T-helper 9 cell (primary cell): ENCODE data around the gene SPOUT1.
"Not testable (repeated sequence)": the region's sequence is repeated elsewhere in the genome, so short reads cannot be mapped to it uniquely, and the experiment has no call there.

Experiments
- DNase-seq: peaks from one replicate; pipeline ENCODE4 v3.0.0-alpha.2; 2020
- total RNA-seq, 2 donors: gene quantifications; one replicate each; lab custom pipeline; 2026; lab: John Stamatoyannopoulos, UW

SPOUT1 gene
- 0.24 to 0.63 reads per million in 2 donors for total RNA-seq

DNA sequence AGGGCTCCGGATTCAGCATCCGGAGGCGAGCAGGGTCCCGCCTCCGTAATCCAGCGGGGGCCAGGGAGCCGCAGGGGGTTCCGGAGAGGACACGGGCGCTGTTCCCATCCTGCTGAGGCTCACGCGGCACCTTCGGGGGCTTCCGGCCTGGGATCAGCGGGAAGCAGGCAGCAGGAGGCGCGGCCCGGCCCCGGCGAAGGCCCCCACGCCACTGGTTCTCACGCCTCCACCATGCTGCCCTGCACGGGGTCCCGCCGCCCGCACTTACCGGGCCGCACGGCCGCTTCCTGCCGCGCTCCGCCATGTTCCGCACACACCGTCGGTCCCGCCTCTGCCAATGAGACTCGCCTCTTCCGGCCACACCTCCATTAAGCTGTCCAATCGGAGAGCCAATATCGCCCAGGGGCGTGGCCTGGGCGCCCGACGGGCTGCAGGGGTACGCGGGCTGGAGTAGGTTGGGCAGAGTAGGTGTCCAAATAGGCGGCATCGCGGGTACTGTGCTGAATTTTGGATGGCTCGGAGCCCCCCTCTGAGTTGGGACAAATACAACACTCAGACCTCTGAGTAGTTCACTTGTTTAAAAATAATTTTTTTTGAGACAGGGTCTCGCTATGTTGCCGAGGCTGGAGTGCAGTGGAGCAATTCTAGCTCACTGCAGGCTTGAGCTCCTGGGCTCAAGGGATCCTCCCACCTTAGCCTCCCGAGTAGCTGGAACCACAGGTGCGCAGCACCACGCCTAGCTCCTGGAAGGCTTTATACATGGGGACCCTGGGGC lies at the start of gene SPOUT1:
Gene SPOUT1, minus strand, starts transcription at position 318 of the 775 bp plus-strand sequence. Its CDS starts 14 bp downstream, at position 304.
- DNase-seq = peak; percentile 90

DNA sequence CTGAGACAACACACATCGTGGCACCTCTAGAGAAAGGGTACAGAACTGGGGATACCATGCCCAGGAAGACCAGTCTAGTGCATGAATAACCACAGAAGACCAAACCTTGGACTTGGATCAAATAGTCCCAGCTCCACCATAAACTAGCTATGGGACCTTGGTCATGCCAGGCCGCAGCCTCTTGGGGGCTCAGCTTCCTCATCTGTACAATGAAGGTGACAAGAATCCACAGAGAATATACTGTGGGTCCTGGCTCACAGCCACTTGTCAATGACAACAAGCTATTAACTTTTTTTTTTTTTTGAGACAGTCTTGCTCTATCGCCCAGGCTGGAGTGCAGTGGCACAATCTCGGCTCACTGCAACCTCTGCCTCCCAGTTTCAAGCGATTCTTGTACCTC lies 48.3 kb upstream of the SPOUT1 start:
- DNase-seq = no peak

DNA sequence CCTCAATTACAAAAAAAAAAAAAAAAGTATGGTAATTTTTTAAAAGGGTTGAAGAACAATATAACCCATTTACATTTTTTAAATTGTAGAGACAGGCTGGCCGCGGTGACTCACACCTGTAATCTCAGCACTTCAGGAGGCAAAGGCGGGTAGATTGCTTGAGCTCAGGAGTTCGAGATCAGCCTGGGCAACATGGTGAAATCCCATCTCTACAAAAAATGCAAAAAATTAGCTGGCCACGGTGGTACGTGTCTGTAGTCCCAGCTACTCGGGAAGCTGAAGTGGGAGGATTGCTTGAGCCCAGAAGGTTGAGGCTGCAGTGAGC lies 41.3 kb upstream of the SPOUT1 start:
- not testable (repeated sequence) for DNase-seq

GRCh38 chr9:128870128-128870940 lies 40.7 kb upstream of the SPOUT1 start:
- DNase-seq = no peak

DNA sequence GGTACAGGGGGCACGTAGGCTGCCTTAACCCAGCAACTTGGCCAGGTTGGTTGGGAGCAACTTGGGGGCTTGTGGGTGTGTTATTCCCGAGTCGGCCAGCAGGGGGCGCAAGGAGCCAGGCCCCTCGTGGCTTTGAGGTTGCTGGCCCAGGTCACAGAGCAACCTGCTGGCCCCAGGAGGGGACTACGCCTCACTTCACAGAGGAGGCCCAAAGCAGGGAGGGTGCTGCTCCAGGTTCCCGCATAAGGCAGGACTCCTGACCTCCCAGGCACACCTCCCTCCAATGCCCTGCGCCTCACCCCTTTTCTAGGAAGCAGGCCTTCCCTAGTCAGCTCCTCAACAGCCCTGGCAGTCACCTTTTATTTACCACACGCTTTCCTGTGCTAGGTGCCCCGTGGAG lies 34.1 kb upstream of the SPOUT1 start:
- peak; percentile 86 for DNase-seq

- DNase-seq = no peak
Observed at GRCh38 chr9:128862401-128862851, 32.8 kb upstream of the SPOUT1 start.

DNA sequence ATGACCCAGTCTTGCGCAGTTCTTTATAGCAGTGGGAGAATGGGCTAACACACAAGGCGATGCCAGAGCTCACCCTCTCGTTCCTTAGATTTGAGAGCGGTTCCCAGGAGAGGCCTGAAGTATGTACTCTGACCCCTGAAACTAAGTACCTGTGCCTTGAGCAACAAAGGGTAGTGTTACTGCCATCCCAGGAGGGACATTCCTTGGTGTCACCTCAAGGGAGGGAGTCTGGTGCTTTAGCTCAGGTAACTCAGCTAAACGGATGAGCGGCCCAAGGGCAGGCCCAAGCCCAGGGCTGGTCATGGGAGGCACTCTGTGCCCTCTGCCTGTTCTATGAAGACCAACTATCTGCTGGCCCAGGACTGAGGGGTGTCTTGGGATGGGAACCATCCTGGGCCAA lies 31.9 kb upstream of the SPOUT1 start:
- no peak for DNase-seq

GRCh38 chr9:128860937-128861336 lies 31.3 kb upstream of the SPOUT1 start:
- DNase-seq = no peak

DNA sequence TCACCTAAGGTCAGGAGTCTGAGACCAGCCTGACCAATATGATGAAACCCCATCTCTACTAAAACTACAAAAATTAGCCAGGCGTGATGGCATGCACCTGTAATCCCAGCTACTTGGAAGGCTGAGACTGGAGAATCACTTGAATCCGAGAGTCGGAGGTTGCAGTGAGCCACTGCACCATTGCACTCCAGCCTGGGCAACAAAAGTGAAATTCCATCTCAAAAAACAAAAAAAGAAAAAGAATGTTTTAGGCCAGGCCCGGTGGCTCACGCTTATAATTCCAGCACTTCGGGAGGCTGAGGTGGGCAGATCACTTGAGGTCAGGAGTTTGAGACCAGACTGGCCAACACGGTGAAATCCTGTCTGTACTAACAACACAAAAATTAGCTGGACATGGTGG lies 28.9 kb upstream of the SPOUT1 start:
- DNase-seq = not testable (repeated sequence)

DNA sequence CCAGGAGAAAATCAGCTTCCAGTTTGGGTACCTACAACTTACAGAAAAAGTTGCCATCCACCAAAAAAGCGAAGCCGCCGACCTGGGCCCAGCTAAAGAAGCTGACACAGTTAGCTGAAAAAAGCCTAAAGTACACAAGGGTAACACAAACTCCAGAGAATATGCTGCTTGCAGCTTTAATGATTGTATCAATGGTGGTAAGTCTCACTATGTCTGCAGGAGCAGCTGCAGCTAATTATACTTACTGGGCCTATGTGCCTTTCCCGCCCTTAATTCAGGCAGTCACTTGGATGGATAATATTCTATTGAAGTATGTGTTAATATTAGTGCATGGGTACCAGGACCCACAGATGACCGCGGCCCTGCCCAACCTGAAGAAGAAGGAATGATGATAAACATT lies 24.9 kb upstream of the SPOUT1 start:
- not testable (repeated sequence) for DNase-seq

DNA sequence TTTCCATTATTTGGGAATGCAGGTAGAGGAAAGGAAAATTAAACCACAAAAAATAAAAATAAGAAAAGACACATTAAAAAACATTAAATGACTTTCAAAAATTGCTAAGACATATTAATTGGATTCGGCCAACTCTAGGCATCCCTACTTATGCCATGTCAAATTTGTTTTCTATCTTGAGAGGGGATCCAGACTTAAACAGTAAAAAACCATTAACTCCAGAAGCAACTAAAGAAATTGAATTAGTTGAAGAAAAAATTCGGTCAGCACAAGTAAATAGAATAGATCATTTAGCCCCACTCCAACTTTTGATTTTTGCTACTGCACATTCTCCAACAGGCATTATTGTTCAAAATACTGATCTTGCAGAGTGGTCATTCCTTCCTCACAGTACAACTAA lies 23.1 kb upstream of the SPOUT1 start:
- DNase-seq = not testable (repeated sequence)

- DNase-seq = not testable (repeated sequence)
Observed at GRCh38 chr9:128851779-128852600, 22.4 kb upstream of the SPOUT1 start.

DNA sequence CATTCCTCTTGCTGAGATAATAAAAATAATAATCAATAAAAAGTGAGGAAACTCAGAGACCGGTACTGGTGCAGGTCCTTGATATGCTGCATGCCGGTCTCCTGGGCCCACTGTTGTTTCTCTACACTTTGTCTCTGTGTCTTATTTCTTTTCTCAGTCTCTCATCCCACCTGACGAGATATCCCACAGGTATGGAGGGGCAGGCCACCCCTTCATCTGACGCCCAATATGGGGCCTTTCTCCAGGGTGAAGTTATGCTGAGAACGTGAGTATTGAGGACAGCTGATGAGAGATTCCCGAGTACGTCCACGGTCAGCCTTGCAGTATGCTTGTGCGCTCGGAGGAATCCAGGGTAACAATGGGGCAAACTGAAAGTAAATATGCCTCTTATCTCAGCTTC lies 21.4 kb upstream of the SPOUT1 start:
- not testable (repeated sequence) for DNase-seq

DNA sequence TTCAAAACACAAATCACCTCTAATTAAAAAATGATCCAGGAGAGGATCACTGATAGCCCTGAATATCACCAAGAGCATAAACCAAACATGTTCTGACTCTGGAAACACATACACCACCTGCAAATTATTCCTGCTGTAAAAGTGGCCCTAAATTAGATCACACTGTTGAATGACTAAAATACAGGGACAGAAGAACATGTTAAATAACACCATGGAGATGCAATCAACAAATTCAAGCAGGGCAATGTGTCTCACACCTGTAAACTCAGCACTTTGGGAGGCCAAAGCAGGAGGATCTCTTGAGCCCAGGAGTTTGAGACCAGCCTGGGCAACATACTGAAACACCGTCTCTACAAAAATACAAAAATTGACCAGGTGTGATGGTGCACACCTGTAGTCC lies 18.2 kb upstream of the SPOUT1 start:
- no peak for DNase-seq

GRCh38 chr9:128846680-128847030 lies 17.1 kb upstream of the SPOUT1 start:
- DNase-seq = no peak

DNA sequence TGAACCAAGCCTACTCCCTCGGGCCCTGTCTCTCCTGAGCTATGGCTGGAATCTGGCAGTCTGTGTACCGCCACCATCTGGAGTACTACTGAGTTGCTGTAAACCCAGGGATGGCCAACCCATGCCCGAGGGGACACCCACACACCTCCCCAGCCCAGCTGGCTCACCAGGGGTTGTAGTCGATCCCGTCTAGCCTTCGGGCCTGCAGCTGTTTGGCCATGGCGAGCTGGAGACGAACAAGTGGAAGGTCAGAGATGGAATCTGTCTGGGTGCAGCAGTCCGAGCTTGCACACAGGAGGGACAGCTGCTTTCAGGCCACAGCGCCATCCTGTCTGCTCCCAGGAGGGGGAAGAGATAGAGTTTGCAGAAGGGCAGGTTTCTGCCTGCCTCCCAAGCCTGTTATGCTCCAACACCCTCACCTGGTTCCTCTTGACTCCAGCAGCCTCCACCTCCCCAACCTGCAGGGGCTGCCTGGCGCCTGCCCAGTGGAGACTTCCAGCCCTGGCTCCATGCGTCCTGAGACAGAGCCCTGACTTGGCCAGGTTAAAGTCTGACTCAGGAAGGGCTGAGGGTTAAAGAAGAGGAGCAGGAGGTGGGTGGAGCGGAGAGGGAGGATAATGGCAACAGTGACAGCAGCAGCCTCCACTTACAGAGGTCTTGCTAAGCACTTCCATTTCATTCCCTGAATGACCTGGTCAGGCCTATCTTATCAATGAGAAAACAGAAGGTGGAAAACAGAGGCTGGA lies 15.8 kb upstream of the SPOUT1 start:
- DNase-seq = no peak

GRCh38 chr9:128843171-128843570 lies 13.6 kb upstream of the SPOUT1 start:
- not testable (repeated sequence) for DNase-seq

GRCh38 chr9:128841694-128842492 lies 12.3 kb upstream of the SPOUT1 start:
- DNase-seq = no peak

DNA sequence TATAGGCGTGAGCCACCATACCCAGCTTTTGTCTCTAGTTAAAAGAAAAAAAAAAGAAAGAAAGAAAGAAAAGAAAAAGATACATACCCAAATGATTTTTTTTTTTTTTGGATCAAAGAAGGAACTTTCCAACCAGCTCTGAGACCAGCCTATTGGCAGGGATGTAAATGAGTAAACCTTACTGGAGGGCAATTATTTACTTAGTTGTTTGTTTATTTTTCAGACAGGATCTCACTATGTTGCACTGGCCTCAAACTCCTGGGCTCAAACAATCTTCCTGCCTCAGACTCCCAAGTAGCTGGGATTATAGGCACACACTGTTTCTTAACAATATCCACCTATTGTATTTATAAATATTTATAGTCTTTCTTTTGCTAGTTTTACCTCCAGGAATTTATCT lies 10.9 kb upstream of the SPOUT1 start:
- no peak for DNase-seq

- DNase-seq = no peak
Observed at GRCh38 chr9:128838338-128838737, 8.7 kb upstream of the SPOUT1 start.

- no peak for DNase-seq
Observed at GRCh38 chr9:128836509-128837145, 7.0 kb upstream of the SPOUT1 start.
